ENCODE measurements around the gene IL13RA1. TPM values are rescaled to one million over a fixed set of nuclear protein-coding genes. Genes with fewer than 3 reads are reported as not detected.
A peak's percentile ranks its signal among the peaks of the same experiment; 100 is the strongest.
"Not testable (repeated sequence)": the region's sequence is repeated elsewhere in the genome, so short reads cannot be mapped to it uniquely, and the experiment has no call there.

The IL13RA1 gene
- total and polyA plus RNA-seq, 4 donors = 12.2 to 29.9 (median 20.0) TPM

GRCh38 chrX:118726396-118726795 lies 1.0 kb upstream of the IL13RA1 start:
- no CpG with 5 or more reads among the region's 3 CpGs for WGBS (ENCODE audit: insufficient coverage)
- Histone ChIP-seq H3K36me3 (ENCODE audit: control insufficient read depth, insufficient read depth, low read length) (no peaks in the 10 kb centered on the region), H3K4me3 (ENCODE audit: low read depth, low read length) (no peak overlapping the region), H3K27ac (ENCODE audit: low read depth, low read length) (no peak overlapping the region), H3K27me3 (ENCODE audit: control insufficient read depth, insufficient read depth, low read length) (peaks cover 8% of the 10 kb centered on the region), H3K4me1 (ENCODE audit: control insufficient read depth, insufficient read depth, low read length) (peaks cover 3% of the 10 kb centered on the region), H3K9me3 (ENCODE audit: control insufficient read depth, insufficient read depth, low read length) (no peaks in the 10 kb centered on the region)
- DNase-seq (ENCODE audit: low read depth in 4 of 6, low spot score in 6 of 6) = no peak

GRCh38 chrX:118727686-118728339 lies 407 bp downstream of the IL13RA1 start:
- Histone ChIP-seq H3K9me3 (ENCODE audit: control insufficient read depth, insufficient read depth, low read length) (no peaks in the 10 kb centered on the region), H3K27me3 (ENCODE audit: control insufficient read depth, insufficient read depth, low read length) (peaks cover 8% of the 10 kb centered on the region), H3K36me3 (ENCODE audit: control insufficient read depth, insufficient read depth, low read length) (no peaks in the 10 kb centered on the region), H3K4me1 (ENCODE audit: control insufficient read depth, insufficient read depth, low read length) (peaks cover 3% of the 10 kb centered on the region), H3K27ac (ENCODE audit: low read depth, low read length) (no peak overlapping the region), H3K4me3 (ENCODE audit: low read depth, low read length) (peak overlapping the region; percentile 43)
- WGBS (ENCODE audit: insufficient coverage) = 25% methylated on average over 65 of the region's 73 CpGs
- DNase-seq (ENCODE audit: low read depth in 4 of 6, low spot score in 6 of 6) = peak in 1 of 6 donors; percentile 27

DNA sequence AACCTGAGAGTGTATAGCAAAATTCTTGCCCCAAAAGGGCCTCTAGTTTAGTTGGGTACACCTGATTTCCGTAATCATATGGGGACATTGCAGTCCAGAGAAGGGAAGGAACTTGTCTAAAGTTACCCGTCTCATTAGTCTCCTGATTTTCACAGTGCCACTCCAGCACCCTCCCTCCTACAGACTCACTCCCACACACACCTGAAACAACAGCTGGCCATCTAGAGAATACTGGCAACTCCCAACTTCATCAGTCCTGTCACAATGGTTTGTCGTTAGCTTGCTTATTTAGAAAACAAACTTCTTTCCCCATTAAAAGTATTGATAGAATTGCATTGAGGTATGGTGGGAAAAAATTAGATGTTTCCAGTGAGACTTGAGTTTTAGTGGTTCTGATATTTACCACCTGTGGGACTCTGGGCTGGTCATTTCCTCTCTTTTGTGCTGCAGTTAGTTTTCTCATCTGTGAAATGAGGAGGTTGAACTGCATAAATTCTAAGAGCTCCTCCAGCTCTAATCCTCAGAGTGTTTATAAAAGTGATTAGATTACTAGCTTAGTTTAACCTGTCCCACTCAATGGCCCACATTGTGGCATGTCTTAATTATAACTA lies 1.7 kb downstream of the IL13RA1 start:
- H3K9me3 ChIP-seq (ENCODE audit: control insufficient read depth, insufficient read depth, low read length) = no peaks in the 10 kb centered on the region
- peaks cover 8% of the 10 kb centered on the region for H3K27me3 ChIP-seq (ENCODE audit: control insufficient read depth, insufficient read depth, low read length)
- peaks cover 3% of the 10 kb centered on the region for H3K4me1 ChIP-seq (ENCODE audit: control insufficient read depth, insufficient read depth, low read length)
- H3K36me3 ChIP-seq (ENCODE audit: control insufficient read depth, insufficient read depth, low read length) = no peaks in the 10 kb centered on the region
- no peak overlapping the region for H3K4me3 ChIP-seq (ENCODE audit: low read depth, low read length)
- 83% methylated on average over 1 of the region's 3 CpGs for WGBS (ENCODE audit: insufficient coverage)
- no peak for DNase-seq (ENCODE audit: low read depth in 4 of 6, low spot score in 6 of 6)
- no peak overlapping the region for H3K27ac ChIP-seq (ENCODE audit: low read depth, low read length)

GRCh38 chrX:118730500-118731247 lies 3.3 kb downstream of the IL13RA1 start:
- peaks cover 3% of the 10 kb centered on the region for H3K4me1 ChIP-seq (ENCODE audit: control insufficient read depth, insufficient read depth, low read length)
- no peak overlapping the region for H3K27ac ChIP-seq (ENCODE audit: low read depth, low read length)
- H3K36me3 ChIP-seq (ENCODE audit: control insufficient read depth, insufficient read depth, low read length) = no peaks in the 10 kb centered on the region
- H3K27me3 ChIP-seq (ENCODE audit: control insufficient read depth, insufficient read depth, low read length) = peaks cover 8% of the 10 kb centered on the region
- no peak overlapping the region for H3K4me3 ChIP-seq (ENCODE audit: low read depth, low read length)
- no peak for DNase-seq (ENCODE audit: low read depth in 4 of 6, low spot score in 6 of 6)
- no peaks in the 10 kb centered on the region for H3K9me3 ChIP-seq (ENCODE audit: control insufficient read depth, insufficient read depth, low read length)
- WGBS (ENCODE audit: insufficient coverage) = 58% methylated on average over 3 of the region's 4 CpGs

GRCh38 chrX:118732551-118732950 lies 5.1 kb downstream of the IL13RA1 start:
- not testable (repeated sequence) for H3K27me3 ChIP-seq (ENCODE audit: control insufficient read depth, insufficient read depth, low read length); H3K27ac ChIP-seq (ENCODE audit: low read depth, low read length); H3K36me3 ChIP-seq (ENCODE audit: control insufficient read depth, insufficient read depth, low read length); H3K4me3 ChIP-seq (ENCODE audit: low read depth, low read length); DNase-seq (ENCODE audit: low read depth in 4 of 6, low spot score in 6 of 6); H3K9me3 ChIP-seq (ENCODE audit: control insufficient read depth, insufficient read depth, low read length); H3K4me1 ChIP-seq (ENCODE audit: control insufficient read depth, insufficient read depth, low read length)
- WGBS (ENCODE audit: insufficient coverage) = no CpG with 5 or more reads among the region's 3 CpGs

GRCh38 chrX:118734909-118735308 lies 7.5 kb downstream of the IL13RA1 start:
- Histone ChIP-seq H3K9me3 (ENCODE audit: control insufficient read depth, insufficient read depth, low read length) (no peaks in the 10 kb centered on the region), H3K27me3 (ENCODE audit: control insufficient read depth, insufficient read depth, low read length) (no peaks in the 10 kb centered on the region), H3K27ac (ENCODE audit: low read depth, low read length) (no peak overlapping the region), H3K36me3 (ENCODE audit: control insufficient read depth, insufficient read depth, low read length) (no peaks in the 10 kb centered on the region), H3K4me3 (ENCODE audit: low read depth, low read length) (no peak overlapping the region), H3K4me1 (ENCODE audit: control insufficient read depth, insufficient read depth, low read length) (no peaks in the 10 kb centered on the region)
- WGBS (ENCODE audit: insufficient coverage) = no CpG with 5 or more reads among the region's 2 CpGs
- no peak for DNase-seq (ENCODE audit: low read depth in 4 of 6, low spot score in 6 of 6)

GRCh38 chrX:118736394-118737010 lies 9.1 kb downstream of the IL13RA1 start:
- no peaks in the 10 kb centered on the region for H3K9me3 ChIP-seq (ENCODE audit: control insufficient read depth, insufficient read depth, low read length)
- H3K4me1 ChIP-seq (ENCODE audit: control insufficient read depth, insufficient read depth, low read length) = no peaks in the 10 kb centered on the region
- H3K36me3 ChIP-seq (ENCODE audit: control insufficient read depth, insufficient read depth, low read length) = no peaks in the 10 kb centered on the region
- DNase-seq (ENCODE audit: low read depth in 4 of 6, low spot score in 6 of 6) = no peak
- H3K27me3 ChIP-seq (ENCODE audit: control insufficient read depth, insufficient read depth, low read length) = no peaks in the 10 kb centered on the region
- no peak overlapping the region for H3K4me3 ChIP-seq (ENCODE audit: low read depth, low read length)
- WGBS (ENCODE audit: insufficient coverage) = 92% methylated on average over 5 of the region's 7 CpGs
- no peak overlapping the region for H3K27ac ChIP-seq (ENCODE audit: low read depth, low read length)

DNA sequence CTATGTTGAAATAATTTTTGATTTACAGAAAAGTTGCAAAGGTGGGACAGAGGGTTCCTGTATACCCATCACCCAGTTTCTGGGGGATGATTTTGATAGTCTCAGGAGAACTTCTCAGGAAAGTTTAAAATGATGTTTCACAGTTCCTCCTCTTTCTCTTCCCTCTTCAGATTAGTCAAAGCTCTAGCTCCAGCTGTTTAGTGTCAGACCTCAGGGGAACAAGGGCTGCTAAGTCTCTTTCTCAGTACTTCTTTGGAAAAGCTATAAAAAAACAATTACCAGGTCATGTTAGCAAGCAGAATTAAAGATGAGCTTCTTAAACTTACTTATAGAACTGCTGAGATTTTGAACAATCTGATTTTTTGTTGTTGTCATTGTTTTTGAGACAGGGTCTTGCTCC lies 12.2 kb downstream of the IL13RA1 start:
- no peaks in the 10 kb centered on the region for H3K4me1 ChIP-seq (ENCODE audit: control insufficient read depth, insufficient read depth, low read length)
- no peaks in the 10 kb centered on the region for H3K36me3 ChIP-seq (ENCODE audit: control insufficient read depth, insufficient read depth, low read length)
- H3K9me3 ChIP-seq (ENCODE audit: control insufficient read depth, insufficient read depth, low read length) = no peaks in the 10 kb centered on the region
- H3K27ac ChIP-seq (ENCODE audit: low read depth, low read length) = no peak overlapping the region
- H3K4me3 ChIP-seq (ENCODE audit: low read depth, low read length) = no peak overlapping the region
- no peaks in the 10 kb centered on the region for H3K27me3 ChIP-seq (ENCODE audit: control insufficient read depth, insufficient read depth, low read length)
- DNase-seq (ENCODE audit: low read depth in 4 of 6, low spot score in 6 of 6) = no peak

- H3K9me3 ChIP-seq (ENCODE audit: control insufficient read depth, insufficient read depth, low read length) = no peaks in the 10 kb centered on the region
- H3K27me3 ChIP-seq (ENCODE audit: control insufficient read depth, insufficient read depth, low read length) = no peaks in the 10 kb centered on the region
- H3K4me3 ChIP-seq (ENCODE audit: low read depth, low read length) = no peak overlapping the region
- no peak overlapping the region for H3K27ac ChIP-seq (ENCODE audit: low read depth, low read length)
- H3K36me3 ChIP-seq (ENCODE audit: control insufficient read depth, insufficient read depth, low read length) = no peaks in the 10 kb centered on the region
- no peak for DNase-seq (ENCODE audit: low read depth in 4 of 6, low spot score in 6 of 6)
- no peaks in the 10 kb centered on the region for H3K4me1 ChIP-seq (ENCODE audit: control insufficient read depth, insufficient read depth, low read length)
- 83% methylated on average over 4 of the region's 5 CpGs for WGBS (ENCODE audit: insufficient coverage)
Measured at GRCh38 chrX:118740276-118740889, 13.0 kb downstream of the IL13RA1 start.

Data from spinal cord (tissue), 10 donors.